ENCODE data around the gene MAST3. TPM values are rescaled to one million over a fixed set of nuclear protein-coding genes. Genes with fewer than 3 reads are reported as not detected.
"Not testable (repeated sequence)": the region's sequence is repeated elsewhere in the genome, so short reads cannot be mapped to it uniquely, and the experiment has no call there.

The MAST3 gene
- total RNA-seq, 1 experiment from 2014 or later, result 14.1 TPM

DNA sequence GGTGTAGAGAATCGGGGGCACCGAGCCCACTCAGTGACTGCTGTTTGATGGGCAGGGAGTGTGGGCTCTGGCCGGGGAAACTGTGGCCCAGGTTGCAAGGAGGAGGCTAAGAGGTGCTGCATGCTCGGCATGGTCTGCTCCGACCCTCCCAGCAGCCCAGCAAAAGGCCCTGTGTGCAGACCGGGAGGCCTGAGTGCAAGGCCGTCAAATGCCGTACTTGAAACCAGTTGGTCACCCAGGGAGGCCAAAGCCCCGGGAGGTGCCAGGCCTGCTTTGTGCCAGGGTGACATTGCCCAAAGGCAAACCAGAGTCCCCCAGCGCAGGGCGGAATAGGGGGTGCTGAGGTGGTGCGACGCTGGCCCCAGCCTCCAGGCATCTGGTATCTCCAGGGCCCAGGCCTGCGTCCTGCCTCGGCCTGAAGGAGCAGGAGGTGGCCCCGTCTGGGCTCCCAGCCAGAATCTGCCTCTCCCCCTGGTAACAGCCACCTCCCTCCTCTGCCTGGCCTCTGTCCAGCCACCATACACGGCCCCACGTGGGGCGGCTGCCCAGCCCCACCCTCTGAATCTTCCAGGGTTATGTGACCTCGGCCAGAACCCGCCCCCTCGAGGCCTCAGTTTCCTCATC, 59.4 kb downstream of the MAST3 start:
- H3K36me3 ChIP-seq (ENCODE audit: low read depth), result peaks cover 11% of the 10 kb centered on the region; the same call in 1 of the 2 replicates
- TF ChIP-seq CTCF (conservative IDR thresholded peaks at IDR 0.05) (no peak), EZH2 (IDR thresholded peaks at IDR 0.05; ENCODE audit: low read depth) (no peak)
- H3K9me2 ChIP-seq (ENCODE audit: insufficient read depth), result no peaks in the 10 kb centered on the region
- H3K4me3 ChIP-seq, result no peak overlapping the region
- H4K20me1 ChIP-seq (ENCODE audit: insufficient read depth), result peaks cover 39% of the 10 kb centered on the region
- no peak overlapping the region for H3K4me2 ChIP-seq
- DNase-seq, result peak in 1 of 2 experiments; percentile 85
- intact Hi-C loops (cut with micrococcal nuclease; ENCODE audit: unreplicated experiment), result loop anchor here (5.0 kb wide), 1 partner anchor 150 kb away; the partner anchor contains the start of gene ARRDC2
- H3K27me3 ChIP-seq (ENCODE audit: insufficient read depth, low read depth), result no peaks in the 10 kb centered on the region
- ChIA-PET POLR2A (ENCODE audit: unreplicated experiment) (no interaction called here), CTCF (no interaction called here)
- peaks cover 39% of the 10 kb centered on the region for H3K79me2 ChIP-seq (ENCODE audit: low read depth)
- peaks cover 9% of the 10 kb centered on the region; the same call in 1 of the 2 replicates for H3K4me1 ChIP-seq (replicated peaks; ENCODE audit: insufficient read depth)
- no peaks in the 10 kb centered on the region for H3K9me3 ChIP-seq (ENCODE audit: insufficient read depth, low read depth)
- no peak overlapping the region for H3K27ac ChIP-seq
- peaks cover 47% of the 10 kb centered on the region for H3F3A ChIP-seq (ENCODE audit: insufficient read depth, low read depth)
- H2AFZ ChIP-seq, result no peak overlapping the region
- no TSS peak for BruUV-seq (replicated peaks)

GRCh38 chr19:18157465-18158063, 60.0 kb downstream of the MAST3 start:
- Histone ChIP-seq H3K36me3 (ENCODE audit: low read depth) (peaks cover 12% of the 10 kb centered on the region; the same call in 1 of the 2 replicates), H3K79me2 (ENCODE audit: low read depth) (peaks cover 39% of the 10 kb centered on the region), H3F3A (ENCODE audit: insufficient read depth, low read depth) (peaks cover 45% of the 10 kb centered on the region), H3K9me2 (ENCODE audit: insufficient read depth) (no peaks in the 10 kb centered on the region), H3K4me1 (replicated peaks; ENCODE audit: insufficient read depth) (peaks cover 9% of the 10 kb centered on the region; the same call in 1 of the 2 replicates), H3K9me3 (ENCODE audit: insufficient read depth, low read depth) (no peaks in the 10 kb centered on the region), H3K27ac (no peak overlapping the region), H2AFZ (no peak overlapping the region), H3K27me3 (ENCODE audit: insufficient read depth, low read depth) (no peaks in the 10 kb centered on the region), H3K4me2 (no peak overlapping the region), H3K4me3 (no peak overlapping the region), H4K20me1 (ENCODE audit: insufficient read depth) (peaks cover 42% of the 10 kb centered on the region)
- POLR2A ChIA-PET (ENCODE audit: unreplicated experiment), result interaction anchor here (0.7 kb wide), 1 partner anchor 133 kb away, joined by 13 read pairs; no protein-coding TSS in a partner anchor
- DNase-seq, result no peak
- TF ChIP-seq CTCF (conservative IDR thresholded peaks at IDR 0.05) (no peak), EZH2 (IDR thresholded peaks at IDR 0.05; ENCODE audit: low read depth) (no peak)
- CTCF ChIA-PET, result no interaction called here
- BruUV-seq (replicated peaks), result no TSS peak
- intact Hi-C loops (cut with micrococcal nuclease; ENCODE audit: unreplicated experiment), result loop anchor here (5.0 kb wide), 1 partner anchor 150 kb away; the partner anchor contains the start of gene ARRDC2

DNA sequence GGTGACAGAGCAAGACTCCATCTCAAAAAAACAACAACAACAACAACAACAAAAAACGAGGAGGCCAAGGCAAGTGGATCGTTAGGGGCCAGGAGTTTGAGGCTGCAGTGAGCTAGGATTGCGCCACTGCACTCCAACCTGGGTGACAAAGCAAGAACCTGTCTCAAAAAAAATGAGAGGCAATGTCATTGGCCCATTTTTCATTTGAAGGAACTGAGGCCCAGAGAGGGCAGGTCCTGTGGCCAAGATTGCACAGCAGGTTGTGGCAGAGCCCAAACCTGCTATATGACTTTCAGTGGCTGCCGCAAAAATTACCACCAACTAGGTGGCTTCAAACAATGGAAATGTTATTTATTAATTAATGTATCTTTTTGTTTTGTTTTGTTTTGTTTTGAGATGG, 60.9 kb downstream of the MAST3 start:
- ChIA-PET CTCF (interaction anchor here (0.5 to 0.6 kb wide), 2 partner anchors 103 to 288 kb away, joined by 4 to 14 read pairs; no protein-coding TSS in a partner anchor), POLR2A (ENCODE audit: unreplicated experiment) (no interaction called here)
- no peaks in the 10 kb centered on the region for H3K27me3 ChIP-seq (ENCODE audit: insufficient read depth, low read depth)
- H3K4me2 ChIP-seq, result no peak overlapping the region
- H3K79me2 ChIP-seq (ENCODE audit: low read depth), result peaks cover 35% of the 10 kb centered on the region
- TF ChIP-seq CTCF (conservative IDR thresholded peaks at IDR 0.05), result no peak
- TF ChIP-seq EZH2 (IDR thresholded peaks at IDR 0.05; ENCODE audit: low read depth), result no peak
- DNase-seq, result no peak
- no peaks in the 10 kb centered on the region for H3K9me3 ChIP-seq (ENCODE audit: insufficient read depth, low read depth)
- BruUV-seq (replicated peaks), result no TSS peak
- no peak overlapping the region for H3K4me3 ChIP-seq
- H3K27ac ChIP-seq, result no peak overlapping the region
- peaks cover 48% of the 10 kb centered on the region for H3F3A ChIP-seq (ENCODE audit: insufficient read depth, low read depth)
- H4K20me1 ChIP-seq (ENCODE audit: insufficient read depth), result peaks cover 42% of the 10 kb centered on the region
- H3K9me2 ChIP-seq (ENCODE audit: insufficient read depth), result no peaks in the 10 kb centered on the region
- H3K36me3 ChIP-seq (ENCODE audit: low read depth), result peaks cover 17% of the 10 kb centered on the region; the same call in 1 of the 2 replicates
- H2AFZ ChIP-seq, result no peak overlapping the region
- peaks cover 9% of the 10 kb centered on the region; the same call in 1 of the 2 replicates for H3K4me1 ChIP-seq (replicated peaks; ENCODE audit: insufficient read depth)
- intact Hi-C loops (cut with micrococcal nuclease; ENCODE audit: unreplicated experiment), result loop anchor here (5.0 kb wide), 1 partner anchor 151 kb away; the partner anchor contains the start of gene ARRDC2

DNA sequence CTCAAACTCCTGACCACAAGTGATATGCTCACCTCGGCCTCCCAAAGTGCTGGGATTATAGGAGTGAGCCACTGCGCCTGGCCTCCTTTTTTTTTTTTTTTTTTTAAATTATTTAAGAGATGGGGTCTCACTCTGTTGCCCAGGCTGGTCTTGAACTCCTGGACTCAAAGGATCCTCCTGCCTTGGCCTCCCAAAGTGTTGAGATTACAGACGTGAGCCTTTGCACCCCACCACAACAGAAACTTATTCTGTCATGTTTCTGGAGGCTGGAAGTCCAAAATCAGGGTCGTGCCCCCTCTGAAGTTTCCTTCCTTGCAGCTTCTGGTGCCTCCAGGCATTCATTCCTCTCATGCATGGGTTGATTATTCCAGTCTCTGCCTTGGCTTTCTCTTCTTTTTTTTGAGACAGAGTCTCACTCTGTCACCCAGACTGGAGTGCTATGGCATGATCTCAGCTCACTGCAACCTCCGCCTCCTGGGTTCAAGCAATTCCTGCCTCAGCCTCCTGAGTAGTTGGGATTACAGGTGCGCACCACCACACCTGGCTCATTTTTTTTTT, 61.6 kb downstream of the MAST3 start:
- BruUV-seq (replicated peaks); H3K4me1 ChIP-seq (replicated peaks; ENCODE audit: insufficient read depth); H3K9me2 ChIP-seq (ENCODE audit: insufficient read depth); POLR2A ChIA-PET (ENCODE audit: unreplicated experiment); H3K27me3 ChIP-seq (ENCODE audit: insufficient read depth, low read depth); H3K4me3 ChIP-seq; H3K4me2 ChIP-seq; H3K9me3 ChIP-seq (ENCODE audit: insufficient read depth, low read depth); H2AFZ ChIP-seq; H3K27ac ChIP-seq; DNase-seq: not testable (repeated sequence)
- Histone ChIP-seq H3K36me3 (ENCODE audit: low read depth) (peaks cover 21% of the 10 kb centered on the region; the same call in 1 of the 2 replicates), H4K20me1 (ENCODE audit: insufficient read depth) (peaks cover 40% of the 10 kb centered on the region), H3F3A (ENCODE audit: insufficient read depth, low read depth) (peaks cover 48% of the 10 kb centered on the region), H3K79me2 (ENCODE audit: low read depth) (peaks cover 28% of the 10 kb centered on the region)
- intact Hi-C loops (cut with micrococcal nuclease; ENCODE audit: unreplicated experiment), result loop anchor here (5.0 kb wide), 1 partner anchor 152 kb away; the partner anchor contains the start of gene ARRDC2
- CTCF ChIA-PET, result interaction anchor here (0.6 kb wide), 1 partner anchor 103 kb away, joined by 4 read pairs; no protein-coding TSS in a partner anchor

Data from PC-9 (cell line).